GM12873 (cell line): Measurements from ENCODE around the gene CISD1.

Source experiments
- TF ChIP-seq, protein P1 (sequence below): IDR thresholded peaks from 2 replicates; pipeline ENCODE4 v1.5.1; 2012; ENCODE audit warnings: low read depth, mild to moderate bottlenecking, moderate library complexity, low read length, control low read depth; ENCODE audit not compliant: insufficient read depth; ENCODE audit errors: missing control alignments

Gene CISD1

DNA sequence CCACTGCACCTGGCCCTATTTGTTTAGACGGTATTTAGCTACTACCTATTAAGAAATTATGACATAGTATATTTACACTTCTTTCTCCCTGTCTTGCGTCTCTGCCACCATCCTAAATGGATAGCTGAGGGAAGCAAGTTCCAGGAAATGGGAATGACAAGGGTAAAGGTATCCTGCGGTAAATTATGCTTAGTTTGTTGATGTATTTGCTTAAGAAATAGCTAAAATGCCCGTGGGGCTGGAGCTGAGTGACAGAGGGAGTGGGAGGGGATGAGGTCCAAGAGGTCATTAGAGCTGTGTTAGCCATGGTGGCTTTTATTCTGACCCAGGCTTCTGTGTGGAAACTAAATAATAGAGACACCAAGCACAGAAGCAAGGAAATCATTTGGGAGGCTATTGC is 36.9 kb downstream of the CISD1 start:
- TF ChIP-seq, protein P1, sequence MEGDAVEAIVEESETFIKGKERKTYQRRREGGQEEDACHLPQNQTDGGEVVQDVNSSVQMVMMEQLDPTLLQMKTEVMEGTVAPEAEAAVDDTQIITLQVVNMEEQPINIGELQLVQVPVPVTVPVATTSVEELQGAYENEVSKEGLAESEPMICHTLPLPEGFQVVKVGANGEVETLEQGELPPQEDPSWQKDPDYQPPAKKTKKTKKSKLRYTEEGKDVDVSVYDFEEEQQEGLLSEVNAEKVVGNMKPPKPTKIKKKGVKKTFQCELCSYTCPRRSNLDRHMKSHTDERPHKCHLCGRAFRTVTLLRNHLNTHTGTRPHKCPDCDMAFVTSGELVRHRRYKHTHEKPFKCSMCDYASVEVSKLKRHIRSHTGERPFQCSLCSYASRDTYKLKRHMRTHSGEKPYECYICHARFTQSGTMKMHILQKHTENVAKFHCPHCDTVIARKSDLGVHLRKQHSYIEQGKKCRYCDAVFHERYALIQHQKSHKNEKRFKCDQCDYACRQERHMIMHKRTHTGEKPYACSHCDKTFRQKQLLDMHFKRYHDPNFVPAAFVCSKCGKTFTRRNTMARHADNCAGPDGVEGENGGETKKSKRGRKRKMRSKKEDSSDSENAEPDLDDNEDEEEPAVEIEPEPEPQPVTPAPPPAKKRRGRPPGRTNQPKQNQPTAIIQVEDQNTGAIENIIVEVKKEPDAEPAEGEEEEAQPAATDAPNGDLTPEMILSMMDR = no peak

DNA sequence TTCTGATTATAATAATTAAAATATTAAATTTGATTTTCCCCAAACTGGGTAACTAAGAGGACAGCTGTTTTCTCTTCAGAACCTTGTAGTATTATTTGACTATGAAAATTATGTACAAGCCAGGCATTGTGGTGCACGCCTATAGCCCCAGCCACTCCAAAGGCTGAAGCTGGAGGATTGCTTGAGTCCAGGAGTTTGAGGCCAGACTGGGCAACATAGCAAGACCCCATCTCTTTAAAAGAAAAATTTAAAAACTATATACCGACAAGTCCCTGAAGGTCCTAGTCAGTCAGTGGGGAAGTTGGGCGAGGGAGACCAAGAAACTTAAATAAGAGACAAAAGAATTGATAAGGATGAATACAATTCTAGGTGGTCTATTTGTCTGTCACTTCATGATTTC is 38.7 kb downstream of the CISD1 start:
- TF ChIP-seq, protein P1 = no peak

DNA sequence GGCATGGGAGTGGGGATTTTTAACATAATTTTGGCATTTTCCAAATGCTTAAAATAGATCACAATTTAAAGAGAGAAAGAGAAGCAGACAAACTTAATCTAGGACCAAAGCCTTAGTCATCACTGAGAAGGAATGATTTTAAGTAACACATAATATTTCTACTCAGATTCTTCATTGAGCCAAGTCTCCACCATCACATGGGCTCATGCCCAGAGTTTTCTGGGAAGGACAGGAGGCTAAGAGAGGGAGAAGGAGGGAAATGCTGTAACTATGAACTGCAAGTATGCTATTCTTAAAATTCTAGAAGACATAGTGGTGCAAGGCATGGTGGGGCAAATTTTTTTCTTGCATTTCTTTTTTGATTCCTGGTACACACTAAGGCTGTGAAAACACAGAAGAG is 42.1 kb downstream of the CISD1 start:
- TF ChIP-seq, protein P1 = no peak

DNA sequence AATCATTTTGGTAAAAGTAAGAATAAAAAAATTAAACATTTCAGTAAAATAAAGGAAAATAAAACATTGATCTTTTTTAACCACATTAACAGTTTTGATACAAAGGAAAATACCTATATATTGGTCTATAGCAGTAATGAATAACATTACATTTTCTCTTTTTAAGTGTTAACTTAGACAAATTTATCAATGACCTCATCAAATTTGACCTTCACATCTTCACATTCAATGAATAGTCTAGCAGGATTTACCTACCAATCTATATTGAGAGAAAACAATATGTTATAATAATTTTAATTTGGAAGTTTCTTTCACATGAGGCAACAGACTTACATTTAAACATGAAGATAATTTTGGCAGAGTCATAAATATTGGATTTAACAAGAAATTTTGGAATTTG is 47.9 kb downstream of the CISD1 start:
- TF ChIP-seq, protein P1 = no peak

DNA sequence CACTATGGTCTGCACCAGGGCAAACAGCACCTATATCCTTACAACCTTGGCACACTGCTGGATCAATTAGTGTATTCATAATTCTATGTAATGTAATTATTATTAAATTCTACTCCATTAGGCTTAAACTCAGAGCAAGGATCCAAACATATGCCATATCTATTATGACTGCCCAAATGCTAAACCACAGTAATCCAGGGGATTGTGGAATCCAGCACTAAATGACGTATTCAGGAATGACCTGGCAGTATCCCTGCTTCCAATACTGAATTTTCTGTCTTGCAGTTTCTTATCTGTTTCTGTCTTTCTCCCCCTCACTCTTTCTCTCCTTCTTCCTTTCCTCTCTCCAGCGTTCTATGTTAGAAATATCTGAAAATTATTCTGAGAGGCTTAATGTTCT is 49.4 kb downstream of the CISD1 start:
- TF ChIP-seq, protein P1 = no peak

DNA sequence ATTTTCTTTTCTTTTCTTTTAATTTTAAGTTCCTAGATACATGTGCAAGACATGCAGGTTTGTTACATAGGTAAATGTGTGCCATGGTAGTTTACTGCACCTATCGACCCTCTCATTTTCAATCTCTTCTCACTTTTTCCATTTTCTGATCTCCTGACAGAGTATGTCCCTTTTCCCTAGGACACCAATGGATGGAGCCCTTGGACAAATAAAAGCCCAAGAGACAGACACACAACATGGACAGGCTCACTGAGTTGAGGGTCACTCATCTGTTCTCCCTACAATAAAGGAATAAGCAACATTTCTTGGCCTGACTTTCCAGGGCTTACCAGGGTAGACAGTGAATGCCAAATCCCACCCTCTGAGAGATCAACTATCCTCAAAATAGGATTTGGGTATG is 50.6 kb downstream of the CISD1 start:
- TF ChIP-seq, protein P1 = no peak

DNA sequence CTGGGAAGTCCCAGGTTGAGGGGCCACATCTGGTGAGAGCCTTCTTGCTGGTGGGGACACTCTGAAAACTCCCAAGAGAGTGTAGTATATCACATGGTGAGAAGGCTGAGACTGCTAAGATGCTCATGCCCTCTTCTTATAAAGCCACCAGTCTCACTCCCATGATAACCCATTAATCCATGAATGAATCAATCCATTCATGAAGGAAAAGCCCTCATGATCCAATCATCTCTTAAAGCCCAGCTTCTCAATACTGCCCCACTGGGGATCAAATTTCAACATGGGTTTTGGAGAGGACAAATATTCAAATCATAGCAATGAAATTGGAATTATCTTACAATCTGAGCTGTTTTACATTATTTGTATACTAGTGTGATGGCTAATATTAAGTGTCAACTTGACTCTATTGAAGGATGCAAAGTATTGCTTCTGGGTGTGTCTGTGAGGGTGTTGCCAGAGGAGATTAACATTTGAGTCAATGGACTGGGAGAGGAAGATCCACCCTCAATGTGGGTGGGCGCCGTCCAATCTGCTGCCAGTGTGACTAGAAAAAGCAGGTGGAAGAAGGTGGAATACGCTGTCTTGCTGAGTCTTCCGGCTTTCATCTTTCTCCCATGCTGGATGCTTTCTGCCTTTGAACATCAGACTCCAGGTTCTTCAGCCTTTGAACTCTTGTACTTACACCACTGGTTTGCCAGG is 51.5 kb downstream of the CISD1 start:
- TF ChIP-seq, protein P1 = no peak
